CD4-positive, alpha-beta T cell (primary cell): ENCODE measurements around the gene RYR2. TPM values are rescaled to one million over a fixed set of nuclear protein-coding genes. Genes with fewer than 3 reads are reported as not detected.
A peak's percentile ranks its signal among the peaks of the same experiment; 100 is the strongest.

Experiments used
- ATAC-seq: fragments of 200-7000 bp; cut with Tn5 transposase; one replicate; pipeline ENCODE4 v1.10.0; 2022; ENCODE audit warnings: mild to moderate bottlenecking; ENCODE audit not compliant: poor library complexity
- CTCF ChIA-PET: fragments of 350-600 bp; sonication (Branson Sonifier 250); formaldehyde crosslinking; loops from one replicate; lab custom pipeline; 2021; ENCODE audit warnings: antibody characterized with exemption, inconsistent platforms; lab: Charles Lee
- POLR2A ChIA-PET: fragments of 350-600 bp; sonication (Branson Sonifier 250); formaldehyde crosslinking; loops from one replicate; lab custom pipeline; 2021; ENCODE audit warnings: antibody characterized with exemption, inconsistent platforms; lab: Charles Lee
- DNase-seq, 14 experiments: peaks; one replicate each; pipeline ENCODE4 v3.0.0-alpha.2; 2013 to 2020; ENCODE audit warnings: mixed read lengths in 2 of 14
- H3K27ac ChIP-seq, 2 donors: one replicate each; pipeline versions ENCODE4 v1.5.1 to v1.7.0; 2013; ENCODE audit warnings: low read length in 2 of 2, low read depth in 1 of 2, mild to moderate bottlenecking in 1 of 2
- H3K27me3 ChIP-seq, 2 experiments: 1 replicate in 1 of 2; 2 replicates in 1 of 2; pipeline versions ENCODE4 v1.6.1 to v1.7.0; 2013; ENCODE audit warnings: low read length in 2 of 2, control low read depth in 1 of 2, mild to moderate bottlenecking in 1 of 2, moderate library complexity in 1 of 2; ENCODE audit not compliant: insufficient read depth in 2 of 2, control insufficient read depth in 1 of 2
- H3K36me3 ChIP-seq: one replicate; pipeline ENCODE4 v1.6.1; 2013; ENCODE audit warnings: low read length, control low read depth; ENCODE audit not compliant: insufficient read depth
- H3K4me1 ChIP-seq: one replicate; pipeline ENCODE4 v1.6.1; 2013; ENCODE audit warnings: low read length, control low read depth; ENCODE audit not compliant: insufficient read depth
- H3K4me3 ChIP-seq: one replicate; pipeline ENCODE4 v1.5.1; 2013; ENCODE audit warnings: mild to moderate bottlenecking, low read length, moderate library complexity
- H3K9me3 ChIP-seq, 2 experiments: 1 replicate in 1 of 2; 2 replicates in 1 of 2; pipeline versions ENCODE4 v1.6.1 to v1.7.0; 2013; ENCODE audit warnings: low read length in 2 of 2, mild to moderate bottlenecking in 2 of 2, control low read depth in 1 of 2, moderate library complexity in 1 of 2; ENCODE audit not compliant: control insufficient read depth in 1 of 2, insufficient read depth in 1 of 2
- H3K27ac Mint-ChIP-seq: one replicate; pipeline ENCODE4 v1.8.0; 2020; ENCODE audit warnings: mixed read lengths
- H3K27me3 Mint-ChIP-seq: one replicate; pipeline ENCODE4 v1.8.0; 2021; ENCODE audit warnings: mixed read lengths
- H3K36me3 Mint-ChIP-seq: one replicate; pipeline ENCODE4 v1.8.0; 2021; ENCODE audit warnings: low read depth, mixed read lengths
- H3K4me1 Mint-ChIP-seq: one replicate; pipeline ENCODE4 v1.8.0; 2021; ENCODE audit warnings: low read depth, mixed read lengths
- H3K4me3 Mint-ChIP-seq: one replicate; pipeline ENCODE4 v1.8.0; 2020; ENCODE audit warnings: mild to moderate bottlenecking, mixed read lengths
- H3K9me3 Mint-ChIP-seq: one replicate; pipeline ENCODE4 v1.8.0; 2020; ENCODE audit warnings: mixed read lengths
- intact Hi-C, 2 experiments: fragments of 100-400 bp; cut with DNase I in 1 of 2; cut with micrococcal nuclease in 1 of 2; formaldehyde crosslinking; loops; one replicate each; pipeline versions ENCODE4 v1.15.1 to v1.9.0; 2023 to 2025; cut with DNase I, micrococcal nuclease
- total RNA-seq, 174 experiments: library from RNA in 2 of 174; stranded (reverse) in 2 of 174; gene quantifications; one replicate each; pipeline ENCODE4 v1.2.3 and lab custom pipeline; 2021 to 2026
- TF ChIP-seq, protein P1 (sequence below): fragments of 200-600 bp; IDR thresholded peaks from one replicate; pipeline ENCODE4 v1.8.0; 2022; ENCODE audit warnings: antibody characterized with exemption, mild to moderate bottlenecking

RYR2 gene
- total RNA-seq, 2 experiments from 2014 or later, result not detected

GRCh38 chr1:237503292-237503691 is 461.3 kb downstream of the RYR2 start:
- ATAC-seq (no peak), DNase-seq (no peak)
- no peaks in the 10 kb centered on the region for H3K9me3 ChIP-seq
- Mint-ChIP-seq H3K27ac (no peak overlapping the region), H3K4me1 (peaks cover 8% of the 10 kb centered on the region), H3K4me3 (no peak overlapping the region), H3K27me3 (peaks cover 4% of the 10 kb centered on the region), H3K36me3 (no peaks in the 10 kb centered on the region), H3K9me3 (no peaks in the 10 kb centered on the region)
- ChIA-PET POLR2A (no interaction called here), CTCF (no interaction called here)
- H3K36me3 ChIP-seq, result no peaks in the 10 kb centered on the region
- H3K4me1 ChIP-seq, result no peaks in the 10 kb centered on the region
- intact Hi-C loops, result no loop called here
- no peaks in the 10 kb centered on the region for H3K27me3 ChIP-seq
- no peak overlapping the region for H3K27ac ChIP-seq
- TF ChIP-seq, protein P1, sequence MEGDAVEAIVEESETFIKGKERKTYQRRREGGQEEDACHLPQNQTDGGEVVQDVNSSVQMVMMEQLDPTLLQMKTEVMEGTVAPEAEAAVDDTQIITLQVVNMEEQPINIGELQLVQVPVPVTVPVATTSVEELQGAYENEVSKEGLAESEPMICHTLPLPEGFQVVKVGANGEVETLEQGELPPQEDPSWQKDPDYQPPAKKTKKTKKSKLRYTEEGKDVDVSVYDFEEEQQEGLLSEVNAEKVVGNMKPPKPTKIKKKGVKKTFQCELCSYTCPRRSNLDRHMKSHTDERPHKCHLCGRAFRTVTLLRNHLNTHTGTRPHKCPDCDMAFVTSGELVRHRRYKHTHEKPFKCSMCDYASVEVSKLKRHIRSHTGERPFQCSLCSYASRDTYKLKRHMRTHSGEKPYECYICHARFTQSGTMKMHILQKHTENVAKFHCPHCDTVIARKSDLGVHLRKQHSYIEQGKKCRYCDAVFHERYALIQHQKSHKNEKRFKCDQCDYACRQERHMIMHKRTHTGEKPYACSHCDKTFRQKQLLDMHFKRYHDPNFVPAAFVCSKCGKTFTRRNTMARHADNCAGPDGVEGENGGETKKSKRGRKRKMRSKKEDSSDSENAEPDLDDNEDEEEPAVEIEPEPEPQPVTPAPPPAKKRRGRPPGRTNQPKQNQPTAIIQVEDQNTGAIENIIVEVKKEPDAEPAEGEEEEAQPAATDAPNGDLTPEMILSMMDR, result no peak
- H3K4me3 ChIP-seq, result no peak overlapping the region

GRCh38 chr1:237507005-237507404 is 465.0 kb downstream of the RYR2 start:
- H3K27ac Mint-ChIP-seq, result no peak overlapping the region
- H3K9me3 ChIP-seq, result no peaks in the 10 kb centered on the region
- no peak for ATAC-seq
- H3K4me3 Mint-ChIP-seq, result no peak overlapping the region
- peak in 2 of 14 experiments; percentile 0 to 45 for DNase-seq
- peaks cover 4% of the 10 kb centered on the region for H3K27me3 Mint-ChIP-seq
- no peaks in the 10 kb centered on the region for H3K36me3 Mint-ChIP-seq
- no peak overlapping the region for H3K4me3 ChIP-seq
- TF ChIP-seq, protein P1, result no peak
- H3K4me1 Mint-ChIP-seq, result peaks cover 8% of the 10 kb centered on the region
- no peak overlapping the region for H3K27ac ChIP-seq
- ChIA-PET CTCF (interaction anchor here (1.1 kb wide), 1 partner anchor 9 kb away, joined by 3 read pairs; no protein-coding TSS in a partner anchor), POLR2A (no interaction called here)
- H3K27me3 ChIP-seq, result no peaks in the 10 kb centered on the region
- H3K4me1 ChIP-seq, result no peaks in the 10 kb centered on the region
- H3K36me3 ChIP-seq, result no peaks in the 10 kb centered on the region
- intact Hi-C loops, result no loop called here
- no peaks in the 10 kb centered on the region for H3K9me3 Mint-ChIP-seq

GRCh38 chr1:237509748-237510147 is 467.8 kb downstream of the RYR2 start:
- Histone ChIP-seq H3K9me3 (no peaks in the 10 kb centered on the region), H3K4me1 (no peaks in the 10 kb centered on the region), H3K36me3 (no peaks in the 10 kb centered on the region), H3K27me3 (no peaks in the 10 kb centered on the region), H3K27ac (no peak overlapping the region), H3K4me3 (no peak overlapping the region)
- H3K9me3 Mint-ChIP-seq, result no peaks in the 10 kb centered on the region
- ATAC-seq (no peak), DNase-seq (no peak)
- ChIA-PET CTCF (no interaction called here), POLR2A (no interaction called here)
- no peaks in the 10 kb centered on the region for H3K36me3 Mint-ChIP-seq
- no peaks in the 10 kb centered on the region for H3K27me3 Mint-ChIP-seq
- H3K27ac Mint-ChIP-seq, result no peak overlapping the region
- TF ChIP-seq, protein P1, result no peak
- intact Hi-C loops, result no loop called here
- H3K4me3 Mint-ChIP-seq, result no peak overlapping the region
- H3K4me1 Mint-ChIP-seq, result peaks cover 8% of the 10 kb centered on the region
